Right atrium auricular region (tissue), 2 donors: ENCODE measurements around the gene CRACR2B. TPM values are rescaled to one million over a fixed set of nuclear protein-coding genes. Genes with fewer than 3 reads are reported as not detected.

Experiments
- DNase-seq: peaks from one replicate; pipeline ENCODE4 v3.0.0-alpha.2; 2019; ENCODE audit warnings: low spot score
- H3K27ac ChIP-seq, 2 donors: fragments of 200-600 bp; sonication (generic); 1 replicate in 1 of 2; 2 replicates in 1 of 2; pipeline ENCODE4 v1.5.1; 2016 to 2019
- H3K27me3 ChIP-seq, 2 donors: fragments of 200-600 bp; sonication (generic); one replicate each; pipeline versions ENCODE4 v1.5.1 to v1.6.0; 2017 to 2019
- H3K36me3 ChIP-seq: fragments of 200-600 bp; sonication (generic); one replicate; pipeline ENCODE4 v1.5.1; 2016
- H3K4me1 ChIP-seq, 2 donors: fragments of 200-600 bp; sonication (generic); one replicate each; pipeline versions ENCODE4 v1.5.1 to v1.6.0; 2017 to 2019
- H3K4me3 ChIP-seq, 2 donors: fragments of 200-600 bp; sonication (generic); 1 replicate in 1 of 2; 2 replicates in 1 of 2; pipeline ENCODE4 v1.5.1; 2017 to 2019; ENCODE audit warnings: mild to moderate bottlenecking in 1 of 2, moderate library complexity in 1 of 2
- H3K9me3 ChIP-seq, 2 donors: fragments of 200-600 bp; sonication (generic); one replicate each; pipeline ENCODE4 v1.5.1; 2019
- total RNA-seq, 2 donors: library from RNA; depleted of rRNA; stranded (reverse); fragments of >200 nt; gene quantifications; one replicate each; pipeline ENCODE4 v1.1.0, GENCODE V29; 2016
- TF ChIP-seq, protein P1 (sequence below), 2 donors: fragments of 200-600 bp; sonication (generic); IDR thresholded peaks; one replicate each; pipeline ENCODE4 v1.5.1; 2019; ENCODE audit warnings: antibody characterized with exemption in 2 of 2

CRACR2B gene
- total RNA-seq, 2 donors from 2014 or later: 15.6 to 29.7 TPM

DNA sequence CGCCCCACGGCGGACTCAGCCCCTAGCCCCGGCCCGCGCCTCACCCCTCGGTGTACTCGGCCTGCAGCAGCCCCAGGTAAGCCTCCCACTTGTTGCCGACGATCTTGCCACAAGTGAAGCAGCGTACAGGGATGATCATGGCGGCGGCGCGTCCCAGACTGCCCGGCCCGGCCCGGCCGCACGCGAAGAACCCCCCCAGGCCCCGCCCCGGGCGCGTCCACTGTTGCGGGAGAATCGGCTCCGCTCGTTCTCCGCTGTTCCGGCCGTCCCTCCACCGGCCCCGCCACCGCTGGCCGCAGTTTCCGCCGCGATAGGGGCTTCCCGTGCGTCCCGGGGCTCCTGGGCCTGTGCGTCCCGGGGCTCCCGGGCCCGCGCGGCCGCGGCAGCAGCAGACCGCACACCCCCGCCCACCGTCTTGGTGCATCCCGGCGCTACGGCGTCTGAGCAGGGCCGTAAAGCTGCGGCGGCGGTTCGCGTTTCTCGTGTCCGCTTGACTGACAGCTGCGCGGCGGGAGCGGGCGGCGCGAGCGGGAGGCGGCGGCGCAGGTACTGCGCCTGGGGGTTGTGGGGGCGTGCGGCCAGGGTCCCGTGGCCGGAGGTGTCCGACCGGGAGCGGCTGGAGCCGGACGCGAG is 14.8 kb downstream of the CRACR2B start, which contains the start of the genes POLR2L and TSPAN4:
Gene POLR2L, minus strand, starts transcription at position 160 of the 633 bp plus-strand sequence. Its CDS starts 21 bp downstream, at position 139.
Gene TSPAN4, plus strand, starts transcription at position 483 of the 633 bp plus-strand sequence. CDS start 7,453 bp downstream, outside the sequence.
- H3K27ac ChIP-seq: peak within 1 kb of the TSS; percentile 95
- no peaks in the 10 kb centered on the region for H3K9me3 ChIP-seq
- peaks cover 34% of the 10 kb centered on the region for H3K36me3 ChIP-seq
- H3K4me3 ChIP-seq: peak within 1 kb of the TSS; percentile 86 to 97
- H3K27me3 ChIP-seq: no peaks in the 10 kb centered on the region
- DNase-seq: peak; percentile 91
- H3K4me1 ChIP-seq: peaks cover 0 to 81% of the 10 kb centered on the region in 2 donors
- TF ChIP-seq, protein P1, sequence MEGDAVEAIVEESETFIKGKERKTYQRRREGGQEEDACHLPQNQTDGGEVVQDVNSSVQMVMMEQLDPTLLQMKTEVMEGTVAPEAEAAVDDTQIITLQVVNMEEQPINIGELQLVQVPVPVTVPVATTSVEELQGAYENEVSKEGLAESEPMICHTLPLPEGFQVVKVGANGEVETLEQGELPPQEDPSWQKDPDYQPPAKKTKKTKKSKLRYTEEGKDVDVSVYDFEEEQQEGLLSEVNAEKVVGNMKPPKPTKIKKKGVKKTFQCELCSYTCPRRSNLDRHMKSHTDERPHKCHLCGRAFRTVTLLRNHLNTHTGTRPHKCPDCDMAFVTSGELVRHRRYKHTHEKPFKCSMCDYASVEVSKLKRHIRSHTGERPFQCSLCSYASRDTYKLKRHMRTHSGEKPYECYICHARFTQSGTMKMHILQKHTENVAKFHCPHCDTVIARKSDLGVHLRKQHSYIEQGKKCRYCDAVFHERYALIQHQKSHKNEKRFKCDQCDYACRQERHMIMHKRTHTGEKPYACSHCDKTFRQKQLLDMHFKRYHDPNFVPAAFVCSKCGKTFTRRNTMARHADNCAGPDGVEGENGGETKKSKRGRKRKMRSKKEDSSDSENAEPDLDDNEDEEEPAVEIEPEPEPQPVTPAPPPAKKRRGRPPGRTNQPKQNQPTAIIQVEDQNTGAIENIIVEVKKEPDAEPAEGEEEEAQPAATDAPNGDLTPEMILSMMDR (IDR thresholded peaks at IDR 0.05): peak in 1 of 2 donors; percentile 35

DNA sequence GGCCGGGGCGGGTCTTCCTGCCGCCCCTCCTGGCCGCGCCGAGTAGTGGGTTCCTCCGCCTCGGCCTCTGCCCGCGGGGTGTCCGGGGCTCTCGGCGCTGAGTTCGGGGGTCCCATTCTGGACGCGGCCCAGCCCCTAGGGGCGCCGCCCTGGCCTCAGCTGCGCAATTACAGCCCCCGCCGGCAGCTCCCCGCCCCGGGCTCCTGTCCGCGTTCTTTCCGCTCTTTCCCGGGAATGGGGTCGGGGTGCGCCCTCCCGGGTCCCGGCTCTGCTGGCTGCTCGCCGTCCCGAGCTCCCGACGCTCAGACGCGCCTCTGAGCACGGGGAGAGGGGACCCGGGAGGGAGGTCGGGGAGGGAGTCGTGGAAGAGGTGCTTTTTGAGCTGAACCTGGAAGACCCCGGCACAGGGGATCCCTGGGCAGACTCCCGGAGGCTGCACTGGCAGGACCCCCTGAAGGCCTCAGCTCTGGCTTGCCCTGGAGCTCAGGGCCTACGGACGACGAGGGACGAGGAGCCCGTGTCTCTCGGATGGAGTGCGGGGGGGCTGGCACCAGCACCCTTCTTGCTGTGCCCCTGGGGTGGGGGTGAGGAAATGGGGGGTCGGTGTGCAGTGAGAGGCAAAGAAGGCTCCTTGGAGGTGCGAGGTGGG is 15.5 kb downstream of the CRACR2B start:
- Histone ChIP-seq H3K27me3 (no peaks in the 10 kb centered on the region), H3K9me3 (no peaks in the 10 kb centered on the region), H3K4me1 (peaks cover 0 to 85% of the 10 kb centered on the region in 2 donors), H3K36me3 (peaks cover 27% of the 10 kb centered on the region), H3K27ac (peak overlapping the region; percentile 95), H3K4me3 (peak overlapping the region; percentile 86 to 97)
- no peak for DNase-seq
- TF ChIP-seq, protein P1 (IDR thresholded peaks at IDR 0.05): peak in 1 of 2 donors; percentile 36

DNA sequence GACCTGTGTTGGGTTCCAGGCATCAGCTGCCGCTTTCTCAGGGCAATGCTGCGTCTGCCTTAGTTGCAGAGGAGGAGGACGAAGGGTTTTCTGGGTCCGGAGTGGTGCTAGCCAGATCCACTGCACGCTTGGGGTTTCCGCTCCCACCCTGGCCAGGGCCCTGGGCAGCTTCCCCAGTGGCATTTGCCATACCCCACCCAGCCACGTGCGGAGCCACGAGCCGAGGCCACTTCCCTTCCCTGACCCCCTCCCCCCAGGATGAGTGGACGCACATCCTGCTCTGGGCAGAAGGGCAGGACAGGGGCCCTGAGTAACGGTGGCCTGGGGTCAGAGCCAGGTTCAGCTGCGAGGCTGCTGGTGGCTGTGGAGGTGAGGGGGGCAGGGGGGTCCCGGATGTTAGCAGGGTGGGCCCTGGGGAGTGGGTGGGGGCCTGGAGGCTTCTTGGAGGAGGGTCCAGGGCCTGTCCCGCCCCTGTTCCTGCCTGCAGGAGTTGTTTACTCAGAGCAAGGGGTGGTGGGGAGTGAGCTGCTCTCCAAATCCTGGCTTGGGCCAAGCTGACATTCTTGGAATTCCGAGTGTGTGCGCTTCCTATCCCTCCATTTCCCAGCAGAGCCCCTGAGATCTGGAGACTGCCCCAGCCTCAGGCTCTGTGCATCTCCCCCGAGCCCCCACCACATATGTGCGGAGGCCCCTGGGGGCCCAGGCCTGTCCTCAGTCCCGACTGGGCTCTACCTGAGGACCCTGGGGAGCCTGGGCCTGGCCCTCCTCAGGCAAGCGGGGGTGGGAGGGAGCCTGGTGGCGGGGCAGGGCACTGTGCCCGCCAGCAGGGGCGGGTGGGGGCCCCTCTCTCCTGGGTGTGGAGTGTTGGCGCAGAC is 16.3 kb downstream of the CRACR2B start:
- peak; percentile 97 for DNase-seq
- Histone ChIP-seq H3K36me3 (peaks cover 18% of the 10 kb centered on the region), H3K4me1 (peaks cover 0 to 85% of the 10 kb centered on the region in 2 donors), H3K9me3 (no peaks in the 10 kb centered on the region), H3K27me3 (no peaks in the 10 kb centered on the region), H3K27ac (peak overlapping the region; percentile 95), H3K4me3 (peak overlapping the region; percentile 86 to 97)
- TF ChIP-seq, protein P1 (IDR thresholded peaks at IDR 0.05): no peak

DNA sequence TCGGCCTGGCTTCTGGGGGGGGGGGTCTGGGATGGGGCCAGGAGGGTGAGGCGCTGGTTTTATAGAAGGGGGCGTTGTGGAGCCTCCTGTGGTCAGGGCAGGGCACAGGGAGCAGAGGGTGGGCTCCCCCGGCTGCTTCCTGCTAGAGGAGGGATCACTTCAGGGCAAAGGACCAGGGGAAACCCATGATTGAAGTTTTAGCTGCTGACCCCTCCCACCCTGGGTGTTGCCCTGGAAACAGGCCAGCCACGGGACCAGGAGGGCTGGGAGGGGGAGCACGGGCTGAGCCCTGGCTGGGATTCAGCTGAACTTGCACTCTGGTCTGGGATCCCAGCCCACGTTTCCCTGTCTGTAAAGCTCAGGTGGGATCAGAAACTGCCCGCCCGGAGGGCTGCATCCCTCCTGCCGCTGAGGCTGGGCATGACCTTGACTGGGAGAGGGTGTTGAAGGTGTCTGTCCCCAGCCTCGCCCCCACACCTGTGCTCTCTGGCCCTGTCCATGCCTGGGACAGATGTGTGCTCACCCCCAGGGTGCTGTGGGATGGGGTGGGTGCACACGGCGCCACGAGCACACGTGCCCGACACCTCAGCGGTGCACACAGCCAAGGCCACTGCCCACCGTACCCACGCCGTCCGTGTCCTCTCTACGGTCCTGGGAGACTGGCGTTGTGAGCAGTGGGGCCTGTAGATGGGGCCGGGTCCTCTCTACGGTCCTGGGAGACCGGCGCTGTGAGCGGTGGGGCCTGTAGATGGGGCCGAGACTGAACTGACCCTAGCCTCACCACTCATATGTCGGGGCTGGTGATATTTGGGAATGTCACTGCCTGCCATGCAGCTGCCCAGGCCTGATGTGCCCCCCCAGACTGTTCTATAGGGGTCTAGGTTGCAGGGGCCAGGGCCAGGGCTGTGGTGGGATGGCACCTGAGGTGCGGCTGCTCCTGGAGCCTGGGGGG is 17.2 kb downstream of the CRACR2B start:
- Histone ChIP-seq H3K27ac (peak overlapping the region; percentile 95), H3K4me1 (peaks cover 0 to 82% of the 10 kb centered on the region in 2 donors), H3K27me3 (no peaks in the 10 kb centered on the region)

More for the DNA sequence above, 17.2 kb downstream of the CRACR2B start:
- H3K4me3 ChIP-seq: peak overlapping the region; percentile 86 to 97
- peaks cover 9% of the 10 kb centered on the region for H3K36me3 ChIP-seq
- H3K9me3 ChIP-seq: no peaks in the 10 kb centered on the region
- DNase-seq: peak; percentile 95
- TF ChIP-seq, protein P1 (IDR thresholded peaks at IDR 0.05): no peak
